ENCODE results near the gene RHBDF2. TPM values are rescaled to one million over a fixed set of nuclear protein-coding genes. Genes with fewer than 3 reads are reported as not detected.

RHBDF2 gene
- polyA plus RNA-seq, 1 donor (not counting 4 experiments of a cell fraction or from before 2014, with no cell fraction given) = 14.9 TPM

- TF ChIP-seq CTCF (optimal IDR thresholded peaks at IDR 0.05 in 1 of 3, IDR thresholded peaks at IDR 0.05 in 1 of 3, conservative IDR thresholded peaks at IDR 0.05 in 1 of 3; ENCODE audit: extremely low read depth in 1 of 3, insufficient read depth in 2 of 3, low read length in 3 of 3) (peak; percentile 89 to 97 (median 93)), EZH2 (IDR thresholded peaks at IDR 0.05; ENCODE audit: low read length) (no peak)
- no peak overlapping the region for H3K4me2 ChIP-seq (ENCODE audit: control insufficient read depth, extremely low read depth, insufficient read depth, low read depth, low read length)
- no peaks in the 10 kb centered on the region for H3K9me3 ChIP-seq (ENCODE audit: control insufficient read depth, low read depth, low read length)
- H3K9me1 ChIP-seq (ENCODE audit: control insufficient read depth, extremely low read depth, insufficient read depth, low read length) = no peaks in the 10 kb centered on the region
- H3K9ac ChIP-seq (ENCODE audit: control insufficient read depth, extremely low read depth, insufficient read depth, low read length) = no peak overlapping the region
- H3K4me3 ChIP-seq (ENCODE audit: control insufficient read depth in 2 of 3, extremely low read depth in 1 of 3, insufficient read depth in 2 of 3, low read depth in 1 of 3, low read length in 3 of 3) = no peak overlapping the region
- FAIRE-seq (peak; percentile 59), DNase-seq (ENCODE audit: low read depth, low spot score) (no peak)
- no peaks in the 10 kb centered on the region for H3K36me3 ChIP-seq (ENCODE audit: control insufficient read depth in 2 of 2, extremely low read depth in 1 of 2, insufficient read depth in 2 of 2, low read length in 2 of 2)
- H3K4me1 ChIP-seq (ENCODE audit: control insufficient read depth, extremely low read depth, insufficient read depth, low read length) = peaks cover 6% of the 10 kb centered on the region
- no peaks in the 10 kb centered on the region for H4K20me1 ChIP-seq (ENCODE audit: control insufficient read depth, extremely low read depth, insufficient read depth, low read length)
- dilution Hi-C loops (cut with MboI; ENCODE audit: extremely low pct_ligation_motif_present, low sequenced_read_pairs) = no loop called here
- H3K27me3 ChIP-seq (ENCODE audit: control insufficient read depth, extremely low read depth, insufficient read depth, low read length) = peaks cover 18% of the 10 kb centered on the region
- H3K27ac ChIP-seq (ENCODE audit: control insufficient read depth, insufficient read depth, low read length) = no peak overlapping the region
- H2AFZ ChIP-seq (ENCODE audit: control insufficient read depth, low read length) = peak overlapping the region; percentile 21
- no peaks in the 10 kb centered on the region for H3K79me2 ChIP-seq (ENCODE audit: control insufficient read depth, insufficient read depth, low read length)
Measured at GRCh38 chr17:76506408-76507345, 5.5 kb upstream of the RHBDF2 start.

GRCh38 chr17:76504117-76504516 is 2.9 kb upstream of the RHBDF2 start:
- no peak overlapping the region for H3K4me2 ChIP-seq (ENCODE audit: control insufficient read depth, extremely low read depth, insufficient read depth, low read depth, low read length)
- no peak for DNase-seq (ENCODE audit: low read depth, low spot score)
- H3K4me3 ChIP-seq (ENCODE audit: control insufficient read depth in 2 of 3, extremely low read depth in 1 of 3, insufficient read depth in 2 of 3, low read depth in 1 of 3, low read length in 3 of 3) = no peak overlapping the region
- no peak overlapping the region for H2AFZ ChIP-seq (ENCODE audit: control insufficient read depth, low read length)
- H4K20me1 ChIP-seq (ENCODE audit: control insufficient read depth, extremely low read depth, insufficient read depth, low read length) = no peaks in the 10 kb centered on the region
- no peak for FAIRE-seq
- H3K27me3 ChIP-seq (ENCODE audit: control insufficient read depth, extremely low read depth, insufficient read depth, low read length) = peaks cover 18% of the 10 kb centered on the region
- dilution Hi-C loops (cut with MboI; ENCODE audit: extremely low pct_ligation_motif_present, low sequenced_read_pairs) = no loop called here
- no peaks in the 10 kb centered on the region for H3K36me3 ChIP-seq (ENCODE audit: control insufficient read depth in 2 of 2, extremely low read depth in 1 of 2, insufficient read depth in 2 of 2, low read length in 2 of 2)
- no peak overlapping the region for H3K9ac ChIP-seq (ENCODE audit: control insufficient read depth, extremely low read depth, insufficient read depth, low read length)
- H3K79me2 ChIP-seq (ENCODE audit: control insufficient read depth, insufficient read depth, low read length) = peaks cover 21% of the 10 kb centered on the region
- peaks cover 19% of the 10 kb centered on the region for H3K4me1 ChIP-seq (ENCODE audit: control insufficient read depth, extremely low read depth, insufficient read depth, low read length)
- TF ChIP-seq EZH2 (IDR thresholded peaks at IDR 0.05; ENCODE audit: low read length) = no peak
- TF ChIP-seq CTCF (optimal IDR thresholded peaks at IDR 0.05 in 1 of 3, IDR thresholded peaks at IDR 0.05 in 1 of 3, conservative IDR thresholded peaks at IDR 0.05 in 1 of 3; ENCODE audit: extremely low read depth in 1 of 3, insufficient read depth in 2 of 3, low read length in 3 of 3) = no peak
- no peak overlapping the region for H3K27ac ChIP-seq (ENCODE audit: control insufficient read depth, insufficient read depth, low read length)
- H3K9me3 ChIP-seq (ENCODE audit: control insufficient read depth, low read depth, low read length) = no peaks in the 10 kb centered on the region
- no peaks in the 10 kb centered on the region for H3K9me1 ChIP-seq (ENCODE audit: control insufficient read depth, extremely low read depth, insufficient read depth, low read length)

Data from keratinocyte (primary cell).